Sigmoid colon (tissue), 3 donors: Measurements from ENCODE around the gene CTBP2.

Experiments
- POLR2A ChIP-seq, 2 donors: fragments of 450-650 bp; IDR thresholded peaks; one replicate each; pipeline ENCODE4 v1.6.1; 2016; ENCODE audit warnings: antibody characterized with exemption in 2 of 2, mild to moderate bottlenecking in 2 of 2, moderate library complexity in 2 of 2
- TF ChIP-seq, protein P1 (sequence below), 4 experiments: fragments of 450-650 bp in 3 of 4; fragments of 200-600 bp in 1 of 4; IDR thresholded peaks; one replicate each; pipeline ENCODE4 v1.5.1; 2016 to 2019; ENCODE audit warnings: antibody characterized with exemption in 4 of 4, mild to moderate bottlenecking in 3 of 4, moderate library complexity in 2 of 4

DNA sequence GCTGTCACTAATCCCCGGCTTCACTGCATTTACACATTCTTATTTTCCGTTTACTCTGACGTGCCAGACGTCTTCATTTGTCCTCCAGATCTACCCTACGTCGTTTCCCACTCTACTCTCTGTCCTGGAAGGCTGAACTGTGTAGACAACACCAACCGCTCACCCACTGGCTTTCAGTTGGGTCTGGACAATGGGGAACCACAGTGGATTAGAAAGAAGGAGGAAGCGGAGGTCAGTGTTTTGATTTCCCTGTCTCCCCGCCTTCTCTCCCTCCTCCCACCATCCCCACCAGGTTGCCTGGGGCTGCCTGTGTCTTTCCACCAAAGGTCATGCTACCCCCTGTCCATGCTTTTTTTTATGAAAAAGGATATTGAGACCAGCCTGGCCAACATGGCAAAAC is 14.0 kb upstream of the CTBP2 start:
- TF ChIP-seq, protein P1, sequence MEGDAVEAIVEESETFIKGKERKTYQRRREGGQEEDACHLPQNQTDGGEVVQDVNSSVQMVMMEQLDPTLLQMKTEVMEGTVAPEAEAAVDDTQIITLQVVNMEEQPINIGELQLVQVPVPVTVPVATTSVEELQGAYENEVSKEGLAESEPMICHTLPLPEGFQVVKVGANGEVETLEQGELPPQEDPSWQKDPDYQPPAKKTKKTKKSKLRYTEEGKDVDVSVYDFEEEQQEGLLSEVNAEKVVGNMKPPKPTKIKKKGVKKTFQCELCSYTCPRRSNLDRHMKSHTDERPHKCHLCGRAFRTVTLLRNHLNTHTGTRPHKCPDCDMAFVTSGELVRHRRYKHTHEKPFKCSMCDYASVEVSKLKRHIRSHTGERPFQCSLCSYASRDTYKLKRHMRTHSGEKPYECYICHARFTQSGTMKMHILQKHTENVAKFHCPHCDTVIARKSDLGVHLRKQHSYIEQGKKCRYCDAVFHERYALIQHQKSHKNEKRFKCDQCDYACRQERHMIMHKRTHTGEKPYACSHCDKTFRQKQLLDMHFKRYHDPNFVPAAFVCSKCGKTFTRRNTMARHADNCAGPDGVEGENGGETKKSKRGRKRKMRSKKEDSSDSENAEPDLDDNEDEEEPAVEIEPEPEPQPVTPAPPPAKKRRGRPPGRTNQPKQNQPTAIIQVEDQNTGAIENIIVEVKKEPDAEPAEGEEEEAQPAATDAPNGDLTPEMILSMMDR (IDR thresholded peaks at IDR 0.05): no peak
- TF ChIP-seq POLR2A (IDR thresholded peaks at IDR 0.05): no peak
